Breast epithelium (tissue), 3 donors: ENCODE data around the gene ABCA13.

ENCODE experiments used
- CTCF ChIP-seq, 3 donors: fragments of 450-650 bp; IDR thresholded peaks; one replicate each; pipeline ENCODE4 v1.5.1; 2016 to 2017; ENCODE audit warnings: antibody characterized with exemption in 3 of 3, mild to moderate bottlenecking in 3 of 3, moderate library complexity in 3 of 3
- POLR2A ChIP-seq: fragments of 450-650 bp; IDR thresholded peaks from one replicate; pipeline ENCODE4 v1.6.1; 2016; ENCODE audit warnings: antibody characterized with exemption, mild to moderate bottlenecking, moderate library complexity

GRCh38 chr7:48321319-48322010, 150.2 kb downstream of the ABCA13 start:
- TF ChIP-seq CTCF (IDR thresholded peaks at IDR 0.05), result no peak
- no peak for TF ChIP-seq POLR2A
